Smooth muscle cell (in vitro differentiated cells): Measurements from ENCODE around the gene CTNNA3. TPM values are rescaled to one million over a fixed set of nuclear protein-coding genes. Genes with fewer than 3 reads are reported as not detected.
"Not testable (repeated sequence)": the region's sequence is repeated elsewhere in the genome, so short reads cannot be mapped to it uniquely, and the experiment has no call there.

ENCODE experiments used
- DNase-seq: peaks from one replicate; lab custom pipeline; 2025; ENCODE audit not compliant: unreplicated experiment; lab: John Stamatoyannopoulos, UW
- H2AFZ ChIP-seq: fragments of 200-600 bp; sonication (generic); 2 replicates; pipeline ENCODE4 v1.6.0; 2016; ENCODE audit warnings: antibody characterized with exemption, low read depth, mild to moderate bottlenecking
- H3F3A ChIP-seq: fragments of 200-600 bp; sonication (generic); 2 replicates; pipeline ENCODE4 v1.6.0; 2017; ENCODE audit warnings: antibody characterized with exemption, low read depth
- H3K27ac ChIP-seq: fragments of 200-600 bp; sonication (generic); 2 replicates; pipeline ENCODE4 v1.5.1; 2016; ENCODE audit warnings: low read depth, mild to moderate bottlenecking
- H3K27me3 ChIP-seq: fragments of 200-600 bp; sonication (generic); 2 replicates; pipeline ENCODE4 v1.6.1; 2016; ENCODE audit warnings: low read depth, mild to moderate bottlenecking
- H3K36me3 ChIP-seq: fragments of 200-600 bp; sonication (generic); 2 replicates; pipeline ENCODE4 v1.5.1; 2016; ENCODE audit warnings: low read depth
- H3K4me1 ChIP-seq: fragments of 200-600 bp; sonication (generic); 2 replicates; pipeline ENCODE4 v1.5.1; 2016; ENCODE audit warnings: low read depth
- H3K4me2 ChIP-seq: fragments of 200-600 bp; sonication (generic); 2 replicates; pipeline ENCODE4 v1.6.0; 2016; ENCODE audit warnings: mild to moderate bottlenecking
- H3K4me3 ChIP-seq: fragments of 200-600 bp; sonication (generic); 2 replicates; pipeline ENCODE4 v1.5.1; 2016; ENCODE audit warnings: mild to moderate bottlenecking
- H3K79me2 ChIP-seq: fragments of 200-600 bp; sonication (generic); 2 replicates; pipeline ENCODE4 v1.6.0; 2016; ENCODE audit warnings: low read depth, mild to moderate bottlenecking
- H3K9ac ChIP-seq: fragments of 200-600 bp; sonication (generic); 2 replicates; pipeline ENCODE4 v1.6.0; 2016; ENCODE audit warnings: low read depth
- H3K9me3 ChIP-seq: fragments of 200-600 bp; sonication (generic); replicated peaks from 2 replicates; pipeline ENCODE4 v1.5.1; 2016; ENCODE audit warnings: low read depth
- H4K20me1 ChIP-seq: fragments of 200-600 bp; sonication (generic); 2 replicates; pipeline ENCODE4 v1.6.0; 2016; ENCODE audit warnings: low read depth
- WGBS: methylation state at CpG from one replicate; pipeline ENCODE4 v1.1.7; 2016; ENCODE audit warnings: low lambda C conversion rate; 5-methylcytosine and 5-hydroxymethylcytosine counted together
- polyA plus RNA-seq: library from polyadenylated mRNA; unstranded; fragments of >200 nt; fragmentation: Nextera tagmentation; extraction: Ambion mirVana; gene quantifications from 2 replicates; pipeline ENCODE4 v1.2.1, GENCODE V29; 2016
- total RNA-seq: library from RNA; depleted of rRNA; stranded (reverse); fragments of >200 nt; gene quantifications from 2 replicates; pipeline ENCODE4 v1.2.3, GENCODE V29; 2014
- TF ChIP-seq, protein P1 (sequence below): fragments of 200-600 bp; sonication (generic); IDR thresholded peaks from 2 replicates; pipeline ENCODE4 v1.5.1; 2017; ENCODE audit warnings: borderline replicate concordance, mild to moderate bottlenecking, antibody characterized with exemption; ENCODE audit not compliant: insufficient read depth, poor library complexity, severe bottlenecking

The CTNNA3 gene
- total and polyA plus RNA-seq, 2 experiments from 2014 or later, result 1.3 TPM; not detected in 1

DNA sequence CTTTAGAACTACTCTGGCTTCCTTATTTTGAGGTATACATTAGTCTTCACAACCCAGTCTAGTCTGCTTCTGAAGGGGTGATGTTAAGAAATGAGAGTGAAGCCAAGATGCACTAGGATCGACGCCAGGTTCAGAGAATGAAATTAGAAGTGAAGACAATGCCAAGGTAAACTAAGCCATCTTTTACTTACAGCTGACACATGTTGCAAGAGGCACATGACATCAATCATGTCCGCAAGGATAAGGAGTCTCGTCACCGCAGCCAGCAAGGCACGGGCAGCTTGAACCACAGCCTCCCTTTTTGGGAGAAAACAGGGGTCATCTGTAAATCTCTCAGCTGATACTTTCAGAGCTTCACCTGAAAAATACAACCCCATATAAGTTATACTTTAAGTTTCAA lies 156.7 kb downstream of the CTNNA3 start:
- Histone ChIP-seq H3K4me2 (no peak overlapping the region), H3K4me1 (no peaks in the 10 kb centered on the region), H3K27me3 (no peaks in the 10 kb centered on the region), H4K20me1 (no peaks in the 10 kb centered on the region), H3K79me2 (no peaks in the 10 kb centered on the region), H3K27ac (no peak overlapping the region), H2AFZ (no peak overlapping the region), H3K9ac (no peak overlapping the region), H3K36me3 (no peaks in the 10 kb centered on the region), H3F3A (no peaks in the 10 kb centered on the region), H3K4me3 (no peak overlapping the region), H3K9me3 (no peaks in the 10 kb centered on the region)
- TF ChIP-seq, protein P1, sequence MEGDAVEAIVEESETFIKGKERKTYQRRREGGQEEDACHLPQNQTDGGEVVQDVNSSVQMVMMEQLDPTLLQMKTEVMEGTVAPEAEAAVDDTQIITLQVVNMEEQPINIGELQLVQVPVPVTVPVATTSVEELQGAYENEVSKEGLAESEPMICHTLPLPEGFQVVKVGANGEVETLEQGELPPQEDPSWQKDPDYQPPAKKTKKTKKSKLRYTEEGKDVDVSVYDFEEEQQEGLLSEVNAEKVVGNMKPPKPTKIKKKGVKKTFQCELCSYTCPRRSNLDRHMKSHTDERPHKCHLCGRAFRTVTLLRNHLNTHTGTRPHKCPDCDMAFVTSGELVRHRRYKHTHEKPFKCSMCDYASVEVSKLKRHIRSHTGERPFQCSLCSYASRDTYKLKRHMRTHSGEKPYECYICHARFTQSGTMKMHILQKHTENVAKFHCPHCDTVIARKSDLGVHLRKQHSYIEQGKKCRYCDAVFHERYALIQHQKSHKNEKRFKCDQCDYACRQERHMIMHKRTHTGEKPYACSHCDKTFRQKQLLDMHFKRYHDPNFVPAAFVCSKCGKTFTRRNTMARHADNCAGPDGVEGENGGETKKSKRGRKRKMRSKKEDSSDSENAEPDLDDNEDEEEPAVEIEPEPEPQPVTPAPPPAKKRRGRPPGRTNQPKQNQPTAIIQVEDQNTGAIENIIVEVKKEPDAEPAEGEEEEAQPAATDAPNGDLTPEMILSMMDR, result no peak
- DNase-seq, result no peak
- 87% methylated on average over 6 of the region's 6 CpGs for WGBS

DNA sequence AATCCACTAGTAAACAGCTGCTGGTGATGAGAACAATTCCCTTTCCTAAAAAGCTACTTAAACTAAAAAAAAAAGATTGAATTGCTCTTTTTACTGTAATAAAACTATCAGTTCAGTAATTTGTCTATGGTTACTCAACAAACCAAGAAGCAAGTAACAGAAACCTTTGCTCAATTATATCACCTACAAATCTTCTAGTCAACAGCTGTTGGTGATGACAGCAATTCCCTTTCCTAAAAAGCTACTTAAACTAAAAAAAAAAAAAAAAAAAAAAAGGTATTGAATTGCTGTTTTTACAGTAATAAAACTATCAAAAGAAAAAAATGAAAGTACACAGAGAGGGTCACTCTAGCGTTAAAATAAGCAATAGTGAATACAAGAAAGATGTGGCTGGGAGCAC lies 158.1 kb downstream of the CTNNA3 start:
- H3K79me2 ChIP-seq, result no peaks in the 10 kb centered on the region
- no peak for DNase-seq
- H3K4me3 ChIP-seq, result no peak overlapping the region
- WGBS, result 89% methylated on average over 1 of the region's 1 CpG
- no peaks in the 10 kb centered on the region for H3K27me3 ChIP-seq
- H2AFZ ChIP-seq, result no peak overlapping the region
- no peaks in the 10 kb centered on the region for H3K9me3 ChIP-seq
- H3K9ac ChIP-seq, result no peak overlapping the region
- no peaks in the 10 kb centered on the region for H3F3A ChIP-seq
- H4K20me1 ChIP-seq, result no peaks in the 10 kb centered on the region
- H3K36me3 ChIP-seq, result no peaks in the 10 kb centered on the region
- no peak overlapping the region for H3K4me2 ChIP-seq
- H3K27ac ChIP-seq, result no peak overlapping the region
- no peaks in the 10 kb centered on the region for H3K4me1 ChIP-seq
- TF ChIP-seq, protein P1, result no peak

DNA sequence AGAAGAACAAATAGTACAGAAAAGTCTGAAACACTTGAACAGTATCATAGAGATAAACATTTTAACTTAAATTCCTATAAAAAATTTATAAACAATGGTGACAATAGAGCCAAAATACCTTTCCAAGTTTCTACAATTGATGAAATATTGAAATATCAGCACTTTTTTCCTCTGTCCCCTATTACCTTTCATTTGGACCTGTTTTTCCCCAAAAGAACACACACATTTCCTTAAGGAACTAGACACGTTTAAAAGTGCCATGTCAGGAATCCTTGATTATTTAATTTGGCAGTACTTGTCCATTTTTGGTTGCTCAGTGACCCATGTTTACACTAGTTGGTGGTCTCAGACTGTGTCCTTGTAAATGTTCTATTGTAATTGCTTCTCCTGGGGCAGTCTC lies 162.6 kb downstream of the CTNNA3 start:
- Histone ChIP-seq H4K20me1 (no peaks in the 10 kb centered on the region), H3F3A (no peaks in the 10 kb centered on the region), H3K4me1 (no peaks in the 10 kb centered on the region), H3K9me3 (no peaks in the 10 kb centered on the region), H3K27me3 (no peaks in the 10 kb centered on the region), H3K9ac (no peak overlapping the region), H2AFZ (no peak overlapping the region), H3K79me2 (no peaks in the 10 kb centered on the region), H3K4me2 (no peak overlapping the region), H3K36me3 (no peaks in the 10 kb centered on the region), H3K27ac (no peak overlapping the region), H3K4me3 (no peak overlapping the region)
- TF ChIP-seq, protein P1, result no peak
- no peak for DNase-seq
- 87% methylated on average over 1 of the region's 1 CpG for WGBS

DNA sequence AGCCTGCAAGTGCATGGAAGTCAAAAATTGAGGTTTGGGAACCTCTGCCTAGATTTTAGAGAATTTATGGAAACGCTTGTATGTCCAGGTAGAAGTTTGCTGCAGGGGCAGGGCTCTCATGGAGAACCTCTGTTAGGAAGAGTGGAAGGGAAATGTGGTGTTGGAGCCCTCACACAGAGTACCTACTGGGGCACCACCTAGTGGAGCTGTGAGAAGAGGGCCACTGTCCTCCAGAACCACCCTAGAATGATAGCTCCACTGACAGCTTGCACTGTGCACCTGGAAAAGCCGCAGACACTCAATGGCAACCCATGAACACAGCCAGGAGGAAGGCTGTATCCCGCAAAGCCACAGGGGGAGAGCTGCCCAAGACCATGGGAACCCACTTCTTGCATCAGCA lies 165.0 kb downstream of the CTNNA3 start:
- not testable (repeated sequence) for H3K4me1 ChIP-seq, H3F3A ChIP-seq, H3K27ac ChIP-seq, H3K27me3 ChIP-seq, H3K9me3 ChIP-seq, H3K9ac ChIP-seq, H3K4me2 ChIP-seq, H3K4me3 ChIP-seq, H3K79me2 ChIP-seq, H4K20me1 ChIP-seq, H2AFZ ChIP-seq, H3K36me3 ChIP-seq, DNase-seq
- 95% methylated on average over 3 of the region's 3 CpGs for WGBS
